MCF 10A (cell line): Measurements from ENCODE around the gene EHD1. TPM values are rescaled to one million over a fixed set of nuclear protein-coding genes. Genes with fewer than 3 reads are reported as not detected.
A peak's percentile ranks its signal among the peaks of the same experiment; 100 is the strongest.

Source experiments
- BruUV-seq: library from RNA; stranded (reverse); fragments of 400-500 nt; replicated peaks from 2 replicates; lab custom pipeline; 2021; lab: Mats Ljungman, UMichigan
- CTCF ChIA-PET: fragments of 300-600 bp; sonication (Branson Sonifier 250); formaldehyde crosslinking; extraction: SDS; loops from one replicate; lab custom pipeline; 2021; ENCODE audit warnings: antibody characterized with exemption, inconsistent platforms; lab: Yijun Ruan, JAX
- POLR2A ChIA-PET: fragments of 300-600, 350-650 bp; sonication (Branson Sonifier 250); formaldehyde crosslinking; extraction: SDS; loops from one replicate; lab custom pipeline; 2020; ENCODE audit warnings: antibody characterized with exemption, inconsistent platforms; lab: Yijun Ruan, JAX
- DNase-seq: peaks from one replicate; pipeline ENCODE4 v3.0.0-alpha.2; 2018; ENCODE audit not compliant: unreplicated experiment
- H3K27ac Mint-ChIP-seq: one replicate; pipeline ENCODE4 v1.8.0; 2022; ENCODE audit warnings: mild to moderate bottlenecking, low read depth, mixed read lengths; ENCODE audit not compliant: unreplicated experiment
- H3K27me3 Mint-ChIP-seq: one replicate; pipeline ENCODE4 v1.8.0; 2022; ENCODE audit warnings: mixed read lengths; ENCODE audit not compliant: insufficient read depth, unreplicated experiment
- H3K36me3 Mint-ChIP-seq: one replicate; pipeline ENCODE4 v1.8.0; 2022; ENCODE audit warnings: mild to moderate bottlenecking, moderate library complexity, mixed read lengths; ENCODE audit not compliant: insufficient read depth, unreplicated experiment
- H3K4me1 Mint-ChIP-seq: one replicate; pipeline ENCODE4 v1.8.0; 2022; ENCODE audit warnings: mixed read lengths; ENCODE audit not compliant: insufficient read depth, unreplicated experiment
- H3K4me3 Mint-ChIP-seq: one replicate; pipeline ENCODE4 v1.8.0; 2022; ENCODE audit warnings: mild to moderate bottlenecking, moderate library complexity, mixed read lengths; ENCODE audit not compliant: unreplicated experiment
- H3K9me3 Mint-ChIP-seq: one replicate; pipeline ENCODE4 v1.8.0; 2022; ENCODE audit warnings: mixed read lengths; ENCODE audit not compliant: unreplicated experiment
- intact Hi-C: fragments of 100-400 bp; cut with micrococcal nuclease; formaldehyde crosslinking; loops from 2 replicates; pipeline ENCODE4 v1.14.1; 2022
- total RNA-seq: library from RNA; stranded (reverse); gene quantifications from 2 replicates; pipeline ENCODE4 v1.2.3, GENCODE V29; 2022
- TF ChIP-seq, protein P1 (sequence below): fragments of 200-600 bp; IDR thresholded peaks from one replicate; pipeline ENCODE4 v1.8.0; 2022; ENCODE audit warnings: antibody characterized with exemption, mild to moderate bottlenecking; ENCODE audit not compliant: unreplicated experiment

The EHD1 gene
- total RNA-seq, 1 experiment from 2014 or later, result 80.6 TPM

DNA sequence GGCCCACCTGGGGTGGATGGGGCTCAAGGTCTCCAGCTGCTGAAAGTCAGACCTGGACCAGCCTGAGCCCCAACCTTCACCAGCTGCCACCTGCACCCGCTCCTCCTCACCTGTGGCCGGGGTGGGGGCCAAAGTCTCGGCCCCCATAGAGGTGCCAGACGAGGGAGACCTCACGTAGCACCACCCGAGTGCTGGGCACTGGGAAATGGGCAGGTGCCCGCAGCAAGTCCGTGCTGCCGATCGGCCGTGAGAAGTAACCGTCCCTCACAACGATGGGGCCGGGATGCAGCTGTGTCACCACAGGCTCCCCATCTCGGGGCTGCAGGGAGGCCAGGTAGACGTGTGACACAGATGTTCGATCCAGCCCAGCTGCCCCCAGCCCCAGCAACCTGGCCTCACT is 22.4 kb upstream of the EHD1 start:
- Mint-ChIP-seq H3K27me3 (no peaks in the 10 kb centered on the region), H3K9me3 (no peaks in the 10 kb centered on the region), H3K36me3 (peaks cover 38% of the 10 kb centered on the region), H3K27ac (no peak overlapping the region), H3K4me1 (peaks cover 6% of the 10 kb centered on the region), H3K4me3 (no peak overlapping the region)
- intact Hi-C loops, result no loop called here
- no peak for DNase-seq
- TF ChIP-seq, protein P1, sequence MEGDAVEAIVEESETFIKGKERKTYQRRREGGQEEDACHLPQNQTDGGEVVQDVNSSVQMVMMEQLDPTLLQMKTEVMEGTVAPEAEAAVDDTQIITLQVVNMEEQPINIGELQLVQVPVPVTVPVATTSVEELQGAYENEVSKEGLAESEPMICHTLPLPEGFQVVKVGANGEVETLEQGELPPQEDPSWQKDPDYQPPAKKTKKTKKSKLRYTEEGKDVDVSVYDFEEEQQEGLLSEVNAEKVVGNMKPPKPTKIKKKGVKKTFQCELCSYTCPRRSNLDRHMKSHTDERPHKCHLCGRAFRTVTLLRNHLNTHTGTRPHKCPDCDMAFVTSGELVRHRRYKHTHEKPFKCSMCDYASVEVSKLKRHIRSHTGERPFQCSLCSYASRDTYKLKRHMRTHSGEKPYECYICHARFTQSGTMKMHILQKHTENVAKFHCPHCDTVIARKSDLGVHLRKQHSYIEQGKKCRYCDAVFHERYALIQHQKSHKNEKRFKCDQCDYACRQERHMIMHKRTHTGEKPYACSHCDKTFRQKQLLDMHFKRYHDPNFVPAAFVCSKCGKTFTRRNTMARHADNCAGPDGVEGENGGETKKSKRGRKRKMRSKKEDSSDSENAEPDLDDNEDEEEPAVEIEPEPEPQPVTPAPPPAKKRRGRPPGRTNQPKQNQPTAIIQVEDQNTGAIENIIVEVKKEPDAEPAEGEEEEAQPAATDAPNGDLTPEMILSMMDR, result no peak
- POLR2A ChIA-PET, result interaction anchor here (0.6 to 1.6 kb wide), 4 partner anchors 22 to 116 kb away, joined by 3 to 4 read pairs (median 3); partner anchors contain the start of gene EHD1
- CTCF ChIA-PET, result interaction anchor here (0.6 to 1.2 kb wide), 3 partner anchors 13 to 112 kb away, joined by 3 to 8 read pairs (median 3); no protein-coding TSS in a partner anchor
- BruUV-seq, result no TSS peak

DNA sequence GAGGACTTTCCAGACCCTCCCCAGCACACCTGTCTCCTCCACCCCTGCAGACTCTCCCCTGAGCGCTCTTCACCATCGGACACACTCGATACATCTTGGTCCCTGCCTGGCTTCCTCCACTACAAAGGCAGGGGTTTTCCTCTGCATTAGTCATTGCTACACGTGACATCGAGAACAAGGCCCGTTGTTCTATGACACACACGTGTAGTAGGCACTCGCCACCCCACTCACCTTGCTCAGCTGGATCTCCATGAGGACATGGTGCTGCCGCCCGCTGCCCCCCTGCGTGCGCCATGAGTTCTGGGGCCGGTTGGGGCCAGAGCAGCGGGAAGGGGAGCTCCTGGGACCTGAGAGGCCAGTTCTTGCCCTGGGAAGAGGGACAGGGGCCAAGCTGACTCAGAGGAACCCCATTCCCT is 21.9 kb upstream of the EHD1 start:
- Mint-ChIP-seq H3K9me3 (no peaks in the 10 kb centered on the region), H3K27me3 (no peaks in the 10 kb centered on the region), H3K4me1 (peaks cover 6% of the 10 kb centered on the region), H3K36me3 (peaks cover 38% of the 10 kb centered on the region), H3K4me3 (no peak overlapping the region), H3K27ac (no peak overlapping the region)
- DNase-seq, result peak; percentile 67
- BruUV-seq, result no TSS peak
- intact Hi-C loops, result no loop called here
- TF ChIP-seq, protein P1, result no peak
- ChIA-PET POLR2A (interaction anchor here (0.7 to 1.6 kb wide), 3 partner anchors 21 to 221 kb away, joined by 3 read pairs; partner anchors contain the start of genes EHD1 and FAU), CTCF (interaction anchor here (0.7 to 1.2 kb wide), 3 partner anchors 11 to 55 kb away, joined by 3 to 8 read pairs (median 3); no protein-coding TSS in a partner anchor)

DNA sequence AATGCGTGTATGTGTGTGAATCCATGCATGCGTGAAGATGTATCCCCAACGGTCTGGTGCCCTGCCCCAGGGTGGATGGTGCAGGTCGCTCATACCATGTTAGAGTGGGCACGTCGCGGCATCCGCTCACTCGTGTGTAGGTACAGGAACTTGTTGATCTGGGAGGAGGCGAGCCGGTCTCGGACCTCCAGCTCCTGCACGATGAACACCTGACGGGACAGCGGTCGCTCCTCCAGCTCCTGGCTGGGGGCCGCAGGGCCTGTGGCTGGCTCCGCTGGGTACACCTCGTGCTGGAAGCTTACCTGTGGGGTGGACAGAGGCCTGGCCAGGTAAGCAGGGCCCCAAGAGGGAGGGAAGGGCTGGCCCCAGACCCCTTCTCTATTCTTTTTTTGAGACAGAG is 20.1 kb upstream of the EHD1 start:
- no TSS peak for BruUV-seq
- Mint-ChIP-seq H3K4me3 (no peak overlapping the region), H3K4me1 (peaks cover 6% of the 10 kb centered on the region), H3K9me3 (no peaks in the 10 kb centered on the region), H3K27me3 (no peaks in the 10 kb centered on the region), H3K36me3 (peaks cover 29% of the 10 kb centered on the region), H3K27ac (no peak overlapping the region)
- DNase-seq, result no peak
- ChIA-PET CTCF (interaction anchor here (0.6 to 7.1 kb wide), 2 partner anchors 50 to 57 kb away, joined by 3 to 93 read pairs; no protein-coding TSS in a partner anchor), POLR2A (interaction anchor here (0.6 to 1.6 kb wide), 2 partner anchors 19 to 110 kb away, joined by 3 to 6 read pairs; partner anchors contain the start of gene ATG2A)
- intact Hi-C loops, result no loop called here
- TF ChIP-seq, protein P1, result no peak

DNA sequence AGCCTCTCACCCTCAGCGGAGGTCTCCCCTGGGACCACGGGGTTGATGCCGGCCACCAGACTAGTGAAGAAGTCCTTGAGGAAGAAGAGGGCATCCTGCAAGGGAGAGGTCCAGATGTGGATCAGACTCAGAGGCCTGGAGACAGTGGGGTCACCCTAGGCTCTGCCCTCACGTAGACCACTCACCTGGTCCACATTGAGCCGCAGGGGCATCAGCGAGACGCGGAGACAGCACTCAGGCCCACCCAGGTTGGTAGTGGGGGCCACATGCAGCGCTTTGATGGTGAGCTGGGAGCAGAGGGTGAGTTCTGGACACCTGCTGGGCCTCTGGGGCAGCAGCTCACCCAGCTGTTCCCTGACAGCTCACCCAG is 19.6 kb upstream of the EHD1 start:
- H3K27ac Mint-ChIP-seq, result no peak overlapping the region
- intact Hi-C loops, result no loop called here
- H3K4me1 Mint-ChIP-seq, result peaks cover 6% of the 10 kb centered on the region
- no peaks in the 10 kb centered on the region for H3K9me3 Mint-ChIP-seq
- TF ChIP-seq, protein P1, result no peak
- no TSS peak for BruUV-seq
- CTCF ChIA-PET, result interaction anchor here (0.6 to 7.1 kb wide), 3 partner anchors 50 to 58 kb away, joined by 3 to 93 read pairs (median 3); no protein-coding TSS in a partner anchor
- POLR2A ChIA-PET, result interaction anchor here (0.6 to 1.6 kb wide), 2 partner anchors 19 to 111 kb away, joined by 3 to 6 read pairs; partner anchors contain the start of gene ATG2A
- DNase-seq, result no peak
- H3K36me3 Mint-ChIP-seq, result peaks cover 29% of the 10 kb centered on the region
- H3K4me3 Mint-ChIP-seq, result no peak overlapping the region
- no peaks in the 10 kb centered on the region for H3K27me3 Mint-ChIP-seq
